ENCODE measurements around the gene TAF4.
"Not testable (repeated sequence)": the region's sequence is repeated elsewhere in the genome, so short reads cannot be mapped to it uniquely, and the experiment has no call there.

The TAF4 gene

GRCh38 chr20:61988665-61989064, 77.0 kb downstream of the TAF4 start:
- Histone ChIP-seq H3K4me3 (ENCODE audit: low read depth in 1 of 2, low read length in 1 of 2) (no peak overlapping the region), H3K9me3 (no peaks in the 10 kb centered on the region), H3K36me3 (peaks cover 66% of the 10 kb centered on the region), H3K27me3 (no peaks in the 10 kb centered on the region), H3K4me1 (ENCODE audit: control insufficient read depth in 1 of 2, insufficient read depth in 1 of 2, low read depth in 1 of 2, low read length in 1 of 2) (no peaks in the 10 kb centered on the region), H3K27ac (no peak overlapping the region)
- no peak for TF ChIP-seq CTCF (IDR thresholded peaks at IDR 0.05)

GRCh38 chr20:61986762-61987321, 78.8 kb downstream of the TAF4 start:
- Histone ChIP-seq H3K4me3 (ENCODE audit: low read depth in 1 of 2, low read length in 1 of 2) (no peak overlapping the region), H3K36me3 (peaks cover 53% of the 10 kb centered on the region), H3K4me1 (ENCODE audit: control insufficient read depth in 1 of 2, insufficient read depth in 1 of 2, low read depth in 1 of 2, low read length in 1 of 2) (no peaks in the 10 kb centered on the region), H3K27me3 (no peaks in the 10 kb centered on the region), H3K27ac (no peak overlapping the region), H3K9me3 (no peaks in the 10 kb centered on the region)
- TF ChIP-seq CTCF (IDR thresholded peaks at IDR 0.05): no peak

GRCh38 chr20:61985096-61985495, 80.6 kb downstream of the TAF4 start:
- Histone ChIP-seq H3K27ac (no peak overlapping the region), H3K4me3 (ENCODE audit: low read depth in 1 of 2, low read length in 1 of 2) (no peak overlapping the region), H3K4me1 (ENCODE audit: control insufficient read depth in 1 of 2, insufficient read depth in 1 of 2, low read depth in 1 of 2, low read length in 1 of 2) (peaks cover 0 to 7% of the 10 kb centered on the region in 2 experiments), H3K27me3 (no peaks in the 10 kb centered on the region), H3K9me3 (no peaks in the 10 kb centered on the region), H3K36me3 (peaks cover 48% of the 10 kb centered on the region)
- TF ChIP-seq CTCF (IDR thresholded peaks at IDR 0.05): no peak

- peak overlapping the region; percentile 29 for H3K27ac ChIP-seq
- H3K4me3 ChIP-seq (ENCODE audit: low read depth in 1 of 2, low read length in 1 of 2); H3K27me3 ChIP-seq; H3K4me1 ChIP-seq (ENCODE audit: control insufficient read depth in 1 of 2, insufficient read depth in 1 of 2, low read depth in 1 of 2, low read length in 1 of 2); H3K9me3 ChIP-seq: not testable (repeated sequence)
- H3K36me3 ChIP-seq: peaks cover 48% of the 10 kb centered on the region
These were observed 81.2 kb downstream of the TAF4 start for GRCh38 chr20:61984431-61984830.

GRCh38 chr20:61983965-61984364, 81.7 kb downstream of the TAF4 start:
- Histone ChIP-seq H3K36me3 (peaks cover 46% of the 10 kb centered on the region), H3K9me3 (no peaks in the 10 kb centered on the region), H3K4me1 (ENCODE audit: control insufficient read depth in 1 of 2, insufficient read depth in 1 of 2, low read depth in 1 of 2, low read length in 1 of 2) (peaks cover 0 to 7% of the 10 kb centered on the region in 2 experiments), H3K27me3 (no peaks in the 10 kb centered on the region), H3K4me3 (ENCODE audit: low read depth in 1 of 2, low read length in 1 of 2) (no peak overlapping the region), H3K27ac (peak overlapping the region; percentile 29)
- TF ChIP-seq CTCF (IDR thresholded peaks at IDR 0.05): no peak

- Histone ChIP-seq H3K27ac (no peak overlapping the region), H3K4me3 (ENCODE audit: low read depth in 1 of 2, low read length in 1 of 2) (no peak overlapping the region), H3K4me1 (ENCODE audit: control insufficient read depth in 1 of 2, insufficient read depth in 1 of 2, low read depth in 1 of 2, low read length in 1 of 2) (peaks cover 0 to 7% of the 10 kb centered on the region in 2 experiments), H3K27me3 (no peaks in the 10 kb centered on the region), H3K9me3 (no peaks in the 10 kb centered on the region), H3K36me3 (peaks cover 39% of the 10 kb centered on the region)
- TF ChIP-seq CTCF (IDR thresholded peaks at IDR 0.05): no peak
These were observed 82.7 kb downstream of the TAF4 start for GRCh38 chr20:61982951-61983315.

Measured in neutrophil (primary cell).